Measurements from ENCODE around the gene RSPH9.

Gene RSPH9

DNA sequence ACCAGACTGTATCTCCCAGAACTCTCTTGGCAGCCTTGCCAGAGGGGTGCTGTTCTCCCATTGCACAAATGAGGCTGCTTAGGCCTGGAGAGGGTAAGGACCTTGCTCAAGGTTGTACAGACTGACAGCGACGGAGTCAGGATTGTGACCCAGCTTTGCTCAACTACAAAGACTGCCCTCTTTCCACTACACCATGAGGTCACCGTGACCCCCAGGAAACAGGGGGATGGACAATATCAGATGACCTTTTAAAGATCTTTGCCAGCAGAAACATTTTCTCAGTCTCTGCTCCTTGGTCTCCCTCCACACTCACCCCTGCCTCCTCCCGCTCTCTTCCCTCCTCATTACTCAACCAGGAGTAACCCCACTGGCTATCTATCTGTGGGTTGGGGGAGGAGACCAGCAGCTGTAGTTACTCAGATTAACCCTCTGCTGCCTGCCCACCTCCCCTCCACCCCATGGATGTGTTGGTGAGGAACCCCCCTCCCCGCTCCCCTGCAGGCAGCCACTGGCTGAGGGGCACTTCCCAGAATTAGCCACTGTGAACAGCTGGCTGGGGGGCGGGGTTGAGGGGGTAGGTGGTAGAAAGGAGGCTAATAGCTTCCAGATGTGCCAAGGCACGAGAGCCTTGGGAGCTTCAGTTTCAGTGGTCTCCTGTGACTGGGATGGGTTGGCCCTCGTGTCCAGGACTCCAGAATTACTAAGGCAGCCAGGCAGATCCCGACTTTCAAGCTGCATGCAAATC lies 69.6 kb downstream of the RSPH9 start:
- no peak for DNase-seq

DNA sequence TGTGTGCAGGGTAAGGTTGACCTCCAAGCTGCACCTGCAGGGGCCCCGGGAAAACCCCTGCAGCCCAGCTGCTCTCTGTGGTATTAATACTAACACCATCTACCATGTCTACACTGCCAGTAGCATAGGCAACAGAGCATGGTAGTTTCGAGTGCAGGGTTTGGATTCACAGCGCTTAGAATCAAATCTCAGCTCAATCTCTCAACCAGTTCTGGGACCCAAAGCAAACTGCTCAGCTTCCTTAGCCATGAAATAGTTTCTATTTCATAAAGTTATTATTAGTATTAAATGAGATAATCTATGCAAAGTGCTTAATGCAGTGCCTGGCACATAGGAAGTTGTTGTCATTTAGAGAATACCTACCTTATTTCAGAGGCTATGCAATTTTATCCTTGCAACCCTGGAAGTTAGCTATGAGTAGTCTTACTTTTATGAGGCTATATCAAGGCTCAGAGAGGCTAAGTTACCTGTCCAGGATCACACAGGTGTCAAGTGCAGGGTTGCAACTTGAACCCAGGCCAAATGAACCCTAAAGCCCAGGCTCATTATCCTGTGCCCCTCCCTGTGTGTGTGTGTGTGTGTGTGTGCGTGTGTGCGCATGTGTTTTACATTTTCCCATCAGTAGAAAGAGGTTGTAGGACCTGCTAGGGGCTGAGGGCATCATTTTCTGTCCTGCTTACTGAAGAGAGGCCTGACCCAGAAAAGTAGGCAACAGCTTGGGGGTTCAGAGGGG lies 70.4 kb downstream of the RSPH9 start:
- no peak for DNase-seq

DNA sequence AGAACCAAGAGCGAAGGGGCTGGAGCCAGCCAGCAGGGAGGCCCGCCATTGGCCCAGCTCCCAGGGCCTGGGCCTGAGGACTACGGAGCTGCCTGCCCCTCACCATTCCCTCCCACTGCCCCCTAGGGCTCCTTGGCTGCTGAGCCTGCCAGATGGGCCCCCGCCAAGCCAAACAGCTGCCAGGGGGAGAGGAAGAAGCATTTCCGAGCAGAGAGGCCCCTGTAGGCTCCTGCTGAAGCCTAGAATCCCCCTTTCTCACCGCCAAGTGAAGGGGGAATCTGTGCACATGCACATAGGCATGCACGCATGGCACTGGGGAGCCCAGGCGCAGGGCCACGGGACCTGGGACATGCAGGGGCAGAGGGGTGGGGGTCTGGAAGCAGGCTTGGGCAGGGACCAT lies 71.3 kb downstream of the RSPH9 start:
- no peak for DNase-seq

DNA sequence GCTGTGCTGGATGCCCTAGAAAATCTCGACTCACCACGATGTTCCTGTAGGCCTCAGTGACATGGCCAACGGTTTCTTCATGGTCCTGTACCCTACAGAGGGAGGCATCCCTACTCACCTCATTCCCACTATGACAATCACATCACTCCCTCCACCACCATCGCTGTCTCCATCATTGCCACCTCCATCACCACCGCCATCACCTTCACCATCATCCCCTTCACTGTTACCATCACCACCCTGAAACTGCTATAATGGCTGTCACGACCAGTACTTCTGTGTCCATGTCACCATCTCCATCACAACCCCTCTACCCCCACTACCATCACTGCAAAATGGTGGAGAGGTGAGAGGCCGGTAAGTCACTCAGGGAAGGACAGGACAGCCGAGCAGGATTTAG lies 72.6 kb downstream of the RSPH9 start:
- DNase-seq = no peak

DNA sequence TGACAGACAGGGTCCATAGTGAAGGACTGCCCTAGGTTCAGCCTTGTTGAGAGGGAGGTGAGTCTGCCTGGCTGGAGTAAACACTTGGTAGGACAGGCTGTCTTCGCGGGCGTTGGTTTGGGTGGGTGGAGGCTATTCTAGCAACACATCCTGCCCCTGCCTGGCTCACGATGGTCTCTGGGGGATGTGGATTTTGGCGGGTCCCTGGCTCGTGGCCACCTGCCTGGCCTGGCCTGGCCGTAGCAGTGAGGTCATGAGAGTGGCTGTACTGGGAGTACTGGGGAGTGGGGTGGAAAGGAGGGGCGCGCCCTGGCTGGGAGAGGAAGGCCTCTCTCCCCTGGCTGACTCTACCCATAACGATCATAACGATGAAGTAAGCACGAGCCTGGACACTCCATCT lies 73.0 kb downstream of the RSPH9 start:
- DNase-seq = no peak

DNA sequence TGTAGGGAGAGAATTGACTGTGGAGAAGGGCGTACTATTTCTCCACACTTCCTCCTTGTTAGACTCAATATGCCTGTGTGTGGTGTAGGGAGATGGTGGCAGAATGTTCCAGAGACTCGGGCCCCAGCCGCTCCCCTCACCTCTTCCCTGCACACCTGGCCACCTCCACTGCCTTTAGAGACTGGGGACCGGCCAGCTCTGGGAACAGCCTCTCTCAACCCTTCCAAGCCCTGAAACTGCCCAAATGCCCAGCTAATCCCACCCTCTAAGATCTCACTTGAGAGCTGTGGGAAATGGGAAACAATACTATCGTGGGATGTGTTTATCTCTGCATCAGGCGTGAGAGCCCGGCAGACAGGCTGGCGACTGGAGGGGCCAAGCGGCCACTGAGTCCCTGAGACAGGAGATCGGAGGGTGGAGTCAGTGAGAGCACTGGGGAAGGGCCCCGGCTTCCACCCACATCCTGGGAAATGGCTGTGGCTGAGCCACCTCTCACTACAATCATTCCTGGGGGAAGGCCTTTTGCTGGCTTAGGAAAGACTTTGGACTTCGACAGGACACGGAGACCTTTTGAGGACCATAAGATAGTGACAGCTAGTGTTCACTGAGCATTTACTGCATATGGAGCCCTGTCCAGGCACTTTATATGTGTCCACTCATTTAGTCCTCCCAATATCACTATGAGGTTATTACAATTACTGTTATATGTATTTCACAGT lies 73.7 kb downstream of the RSPH9 start:
- no peak for DNase-seq

DNA sequence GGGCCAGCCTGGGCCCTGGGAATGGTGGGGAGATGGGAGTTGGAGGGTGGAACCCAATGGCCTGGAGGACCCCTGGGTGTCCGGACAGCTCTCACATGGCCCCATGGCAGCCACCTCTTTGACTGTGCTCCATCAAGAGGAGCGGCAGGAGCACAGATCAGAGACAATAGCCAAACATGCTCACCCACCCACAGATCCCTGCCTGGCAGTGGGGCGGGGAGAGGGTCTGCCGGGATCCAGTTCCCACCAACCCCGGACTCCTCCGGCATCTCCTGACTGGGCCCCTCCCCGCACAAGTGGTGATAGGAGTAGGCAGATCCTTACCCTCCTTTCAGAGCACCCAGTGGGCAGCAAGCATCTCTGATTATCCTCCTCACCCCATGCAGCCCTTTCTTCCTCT lies 74.7 kb downstream of the RSPH9 start:
- DNase-seq = no peak

DNA sequence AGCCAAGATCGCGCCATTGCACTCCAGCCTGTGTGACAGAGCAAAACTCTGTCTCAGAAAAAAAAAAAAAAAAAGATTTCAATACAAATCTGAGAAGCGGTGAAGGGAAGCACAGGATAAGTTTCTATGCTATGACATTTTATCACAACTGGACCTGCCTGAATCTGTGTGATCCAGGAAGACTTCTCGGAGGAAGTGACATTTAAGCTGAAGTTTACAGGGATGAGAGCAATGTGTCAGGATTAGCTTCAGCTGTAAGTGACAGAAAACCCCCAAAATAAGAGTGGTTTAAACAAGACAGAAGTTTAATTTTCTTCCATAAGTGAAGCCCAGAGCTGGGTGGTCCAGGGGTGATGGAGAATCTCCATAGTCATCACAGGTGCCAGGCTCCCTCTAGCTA lies 76.2 kb downstream of the RSPH9 start:
- DNase-seq = no peak

Measured in effector CD8-positive, alpha-beta T cell (primary cell).